ENCODE measurements around the gene CA6.
"Not testable (repeated sequence)": the region's sequence is repeated elsewhere in the genome, so short reads cannot be mapped to it uniquely, and the experiment has no call there.

The CA6 gene

DNA sequence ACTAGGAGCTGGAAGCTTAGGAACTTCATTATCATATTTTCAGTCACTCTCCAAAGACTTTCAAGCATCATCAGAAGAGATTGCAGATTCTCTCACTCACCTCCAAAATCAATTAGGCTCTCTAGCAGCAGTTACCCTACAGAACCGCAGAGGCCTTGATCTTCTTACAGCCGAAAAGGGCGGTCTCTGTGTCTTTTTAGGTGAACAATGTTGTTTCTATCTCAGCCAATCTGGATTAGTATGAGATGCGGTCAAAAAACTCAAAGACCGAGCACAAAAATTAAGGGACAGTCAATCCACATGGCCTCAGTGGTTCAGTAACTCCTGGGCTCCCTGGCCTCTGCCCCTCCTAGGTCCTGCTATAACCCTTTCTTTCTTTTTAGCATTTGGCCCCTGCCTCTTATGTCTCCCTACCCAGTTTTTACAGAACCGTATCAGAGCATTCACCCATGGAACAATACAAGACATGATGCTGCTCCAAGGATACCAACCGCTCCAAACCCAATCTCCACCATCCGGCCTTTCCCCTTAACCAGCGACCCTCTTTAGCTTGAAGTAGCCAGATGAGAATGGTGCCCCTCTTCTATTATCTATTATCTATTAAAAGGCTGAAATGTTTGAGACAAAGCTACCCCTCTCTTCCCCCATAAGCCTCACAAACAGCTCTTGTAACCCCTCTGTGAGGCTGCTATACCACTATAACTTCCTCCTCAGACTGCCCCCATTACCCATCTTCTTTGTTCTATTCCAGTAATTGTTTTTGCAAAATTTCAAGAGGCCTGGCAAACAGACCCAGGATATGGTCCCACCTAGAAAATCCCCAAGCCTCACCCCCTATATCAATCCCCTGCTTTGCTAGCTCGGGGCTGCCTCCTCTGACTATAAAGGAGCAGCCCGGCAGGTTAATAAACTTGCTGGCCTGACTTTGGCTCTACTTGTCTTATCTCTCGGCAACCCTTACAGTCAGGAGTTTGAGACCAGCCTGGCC, 18.7 kb upstream of the CA6 start:
- no peak for DNase-seq (ENCODE audit: low read depth in 2 of 2)

DNA sequence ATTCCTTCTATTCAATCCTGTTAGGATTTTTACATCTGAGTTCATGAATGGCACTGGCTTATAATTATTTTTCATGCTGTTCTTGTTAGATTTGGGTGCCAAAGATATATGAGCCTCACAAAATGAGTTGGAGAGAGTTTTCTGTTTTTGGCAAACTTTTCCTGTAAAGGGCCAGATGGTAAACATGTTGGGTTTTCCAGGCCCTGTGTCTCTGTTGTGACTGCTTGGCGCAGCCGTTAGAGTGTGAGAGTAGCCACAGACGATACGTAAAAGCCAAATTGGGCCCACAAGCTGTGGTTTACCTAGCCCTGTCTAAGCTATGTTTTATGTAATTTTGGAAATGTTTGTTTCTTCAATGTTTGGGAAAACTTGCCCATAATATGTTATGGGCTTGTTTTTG, 15.6 kb upstream of the CA6 start:
- no peak for DNase-seq (ENCODE audit: low read depth in 2 of 2)

DNA sequence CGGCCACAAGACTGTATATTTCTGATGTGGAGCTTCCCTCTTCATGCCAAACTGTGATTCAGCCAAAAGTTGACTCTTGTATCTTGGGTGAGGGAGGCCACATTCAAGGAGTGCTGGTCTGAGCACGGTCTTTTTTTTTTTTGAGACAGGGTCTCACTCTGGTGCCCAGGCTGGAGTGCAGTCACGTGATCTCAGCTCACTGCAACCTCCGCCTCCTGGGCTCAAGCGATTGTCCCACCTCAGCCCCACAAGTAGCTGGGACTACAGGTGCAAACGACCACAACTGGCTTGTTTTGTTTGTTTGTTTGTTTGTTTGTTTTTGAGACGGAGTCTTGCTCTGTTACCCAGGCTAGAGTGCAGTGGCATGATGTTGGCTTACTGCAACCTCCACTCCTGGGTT, 8.6 kb upstream of the CA6 start:
- DNase-seq (ENCODE audit: low read depth in 2 of 2) = not testable (repeated sequence)

DNA sequence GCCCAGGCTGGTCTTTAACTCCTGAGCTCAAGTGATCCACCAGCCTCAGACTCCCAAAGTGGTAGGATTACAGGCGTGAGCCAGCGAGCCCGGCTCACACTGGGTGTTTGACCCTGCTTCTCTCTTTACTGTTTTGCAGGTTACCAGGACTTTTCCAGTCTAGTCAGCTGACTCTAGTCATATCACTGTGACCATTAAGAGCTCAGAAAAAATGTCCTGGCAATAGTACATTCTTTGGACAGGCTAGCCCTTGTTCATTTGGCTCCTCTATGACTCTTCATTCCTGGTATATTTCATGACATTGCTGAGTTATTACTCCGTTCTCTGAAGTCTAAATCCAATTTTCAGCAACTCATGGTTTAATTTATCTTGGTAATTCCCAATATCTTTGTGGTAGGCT, 8.0 kb upstream of the CA6 start:
- no peak for DNase-seq (ENCODE audit: low read depth in 2 of 2)

DNA sequence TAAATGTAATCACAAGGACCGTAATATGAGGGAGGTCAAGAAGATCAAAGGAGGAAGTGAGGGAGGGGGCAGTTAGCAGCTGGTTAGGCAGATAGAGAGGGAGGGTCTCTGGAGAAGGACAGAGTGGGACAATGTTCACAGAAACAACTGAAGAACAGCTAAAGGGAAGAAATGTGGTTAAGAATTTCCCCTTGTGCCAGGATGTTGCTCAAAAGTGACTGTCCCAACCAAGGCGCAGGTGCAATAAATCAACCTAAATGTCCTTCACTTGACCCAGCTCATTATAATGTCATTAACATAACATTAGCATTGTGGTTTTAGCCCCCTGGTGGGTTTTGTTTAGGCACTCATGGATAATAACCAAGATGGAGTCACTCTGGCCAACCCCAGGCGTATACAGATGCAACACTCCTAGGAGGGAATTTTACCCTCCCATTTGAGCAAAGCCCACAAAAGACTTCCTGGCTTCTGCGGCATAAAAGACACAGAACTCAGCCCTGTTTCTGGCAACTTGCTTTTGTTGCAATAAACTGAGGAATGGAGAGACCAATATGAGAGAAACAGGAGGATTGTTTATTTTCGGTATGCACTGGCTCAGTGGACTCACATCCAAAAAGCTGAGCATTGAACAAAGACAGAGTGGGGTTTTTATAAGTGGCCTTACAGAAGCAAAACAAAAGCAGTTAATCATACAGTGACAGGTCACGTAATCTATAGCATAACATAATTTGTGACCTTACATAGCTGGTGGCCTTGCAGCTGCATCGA, 7.3 kb upstream of the CA6 start:
- DNase-seq (ENCODE audit: low read depth in 2 of 2) = no peak

DNA sequence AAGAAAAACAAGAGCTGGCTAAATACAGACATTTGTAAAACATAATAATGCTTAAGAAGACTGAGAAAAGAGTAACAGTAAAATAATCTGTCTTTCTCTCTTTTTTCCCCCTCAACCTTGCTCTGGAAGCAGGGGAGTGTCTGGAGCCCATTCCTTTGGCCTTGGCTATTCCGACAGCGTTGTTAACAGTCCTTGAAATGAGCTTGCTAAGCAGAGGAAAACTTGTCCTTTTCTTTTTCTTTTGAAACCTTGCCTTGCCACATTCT, 6.7 kb upstream of the CA6 start:
- DNase-seq (ENCODE audit: low read depth in 2 of 2) = no peak

DNA sequence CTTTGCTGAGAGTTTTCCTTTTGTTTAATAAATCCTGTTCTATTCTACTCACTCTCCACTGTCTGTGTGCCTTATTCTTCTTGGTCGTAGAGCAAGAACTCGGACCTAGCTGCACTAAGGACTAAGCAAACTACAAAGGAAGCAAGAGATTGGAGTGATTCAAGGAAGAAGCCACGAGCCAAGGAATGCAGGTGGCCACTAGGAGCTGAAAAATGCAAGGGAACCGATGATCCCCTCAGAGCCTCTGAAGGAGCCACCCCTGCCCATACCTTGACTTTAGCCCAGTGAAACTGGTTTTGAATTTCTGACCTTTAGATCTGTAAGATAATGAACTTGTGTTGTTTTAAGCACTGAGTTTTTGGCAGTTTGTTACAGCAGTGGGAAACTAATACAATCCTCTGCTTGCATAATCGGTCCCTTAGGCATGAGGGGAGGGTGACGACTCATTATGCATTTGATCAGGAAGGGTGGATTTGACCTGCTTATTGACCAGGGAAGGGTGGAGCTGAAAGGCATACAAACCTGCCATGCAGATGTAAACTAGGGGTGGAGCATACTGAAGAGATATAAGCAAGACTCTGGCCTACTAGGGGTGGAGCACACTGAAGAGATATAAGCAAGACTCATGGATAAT, 6.2 kb upstream of the CA6 start:
- DNase-seq (ENCODE audit: low read depth in 2 of 2) = no peak

DNA sequence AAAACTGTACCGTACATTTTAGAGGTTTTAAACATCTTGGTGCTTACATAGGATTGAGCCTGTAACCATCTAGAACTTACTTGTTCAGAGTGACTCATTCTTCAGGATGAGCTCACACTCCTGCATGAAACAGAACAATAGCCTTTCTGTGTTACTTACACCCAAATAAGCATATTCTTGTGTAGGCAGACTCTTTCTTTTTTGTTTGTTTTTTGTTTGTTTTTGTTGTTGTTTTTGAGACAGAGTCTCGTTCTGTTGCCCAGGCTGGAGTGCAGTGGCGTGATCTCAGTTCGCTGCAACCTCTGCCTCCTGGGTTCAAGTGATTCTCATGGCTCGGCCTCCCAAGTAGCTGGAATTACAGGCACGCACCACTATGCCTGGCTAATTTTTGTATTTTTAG, 3.8 kb upstream of the CA6 start:
- no peak for DNase-seq (ENCODE audit: low read depth in 2 of 2)

DNA sequence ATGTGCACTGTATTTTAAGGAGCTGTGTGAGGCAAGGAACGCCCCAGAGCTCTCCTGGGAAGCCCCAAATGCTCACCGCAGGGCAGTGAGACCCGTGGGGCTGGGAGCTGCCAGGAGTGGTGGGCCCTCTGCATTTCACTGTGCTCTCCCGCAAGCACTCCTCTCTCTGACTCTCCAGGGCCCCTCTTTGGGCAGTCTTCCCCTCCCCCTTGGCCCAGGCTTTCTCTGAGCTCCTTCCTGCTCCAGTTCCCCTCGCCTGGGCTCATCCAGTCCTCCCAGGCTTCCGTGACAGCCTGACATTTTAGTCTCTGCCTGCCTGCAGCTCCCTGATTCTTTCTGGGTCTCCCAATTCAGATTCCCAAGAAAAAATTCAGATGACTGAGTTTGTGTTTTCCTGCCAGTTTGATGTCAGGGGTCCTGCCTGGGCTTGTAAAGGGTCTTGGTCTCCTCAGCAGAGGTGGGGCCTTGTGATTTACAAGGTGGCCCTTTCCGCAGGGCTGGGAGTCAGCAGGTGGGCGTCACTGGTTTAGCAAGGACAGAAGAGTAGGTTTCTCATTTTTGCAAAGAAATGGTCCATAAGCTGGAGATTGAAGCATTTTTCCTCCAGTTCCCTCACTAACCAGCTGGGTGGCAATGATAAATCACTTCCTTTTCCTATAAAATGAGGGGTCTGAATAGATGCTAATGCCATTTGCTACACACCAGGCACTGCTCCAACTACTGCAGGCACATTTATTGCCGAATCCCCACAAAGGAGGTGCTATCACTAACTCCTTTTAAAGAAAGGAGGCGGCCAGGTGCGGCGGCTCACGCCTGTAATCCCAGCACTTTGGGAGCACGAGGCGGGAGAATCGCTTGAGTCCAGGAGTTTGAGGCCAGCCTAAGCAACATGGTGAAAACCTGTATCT, 1.9 kb upstream of the CA6 start:
- no peak for DNase-seq (ENCODE audit: low read depth in 2 of 2)

DNA sequence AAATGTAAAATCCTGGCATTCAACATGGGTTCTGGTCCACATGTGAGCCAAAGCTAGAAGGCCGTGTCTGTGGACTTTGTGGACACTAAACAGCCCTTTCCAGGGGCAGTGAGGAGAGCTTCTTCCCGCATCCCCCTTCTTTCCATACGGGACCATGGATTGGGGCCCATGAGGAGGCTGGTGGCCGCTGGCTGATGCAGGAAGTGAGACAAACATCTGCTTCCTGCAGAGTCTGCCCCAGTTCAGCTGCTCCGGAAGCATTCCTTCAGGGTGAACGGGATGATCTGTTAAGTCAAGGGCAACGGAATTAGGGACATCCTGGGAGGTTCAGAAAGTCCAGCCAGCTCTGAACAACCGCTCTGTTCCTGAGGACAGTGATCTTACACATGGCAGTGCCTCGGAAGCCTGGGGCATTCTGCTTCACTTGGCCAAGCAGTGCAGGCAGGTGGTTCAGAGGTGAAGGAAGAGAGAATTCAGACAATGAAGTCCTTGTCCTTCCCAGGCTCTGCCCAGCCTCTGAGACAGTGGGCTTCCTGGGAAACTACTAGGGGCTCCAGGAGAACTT, 1.5 kb downstream of the CA6 start:
- no peak for DNase-seq (ENCODE audit: low read depth in 2 of 2)

DNA sequence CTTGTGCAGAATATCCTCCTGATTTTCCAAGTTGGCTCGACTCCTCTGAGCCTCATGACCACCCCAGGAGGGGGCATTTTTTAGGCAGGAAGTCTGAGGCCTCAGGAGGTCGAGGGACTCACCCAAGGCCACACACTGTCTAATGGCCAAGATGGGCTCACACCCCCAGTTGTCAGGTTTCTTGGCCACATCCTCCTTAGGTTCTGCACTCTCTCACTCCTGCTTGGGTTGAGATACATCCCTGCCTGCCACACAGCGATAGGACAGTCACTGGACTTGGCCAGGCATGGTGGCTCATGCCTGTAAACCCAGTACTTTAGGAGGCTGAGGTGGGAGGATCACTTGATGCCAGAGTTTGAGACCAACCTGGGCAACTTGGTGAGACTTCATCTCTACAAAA, 4.6 kb downstream of the CA6 start:
- no peak for DNase-seq (ENCODE audit: low read depth in 2 of 2)

DNA sequence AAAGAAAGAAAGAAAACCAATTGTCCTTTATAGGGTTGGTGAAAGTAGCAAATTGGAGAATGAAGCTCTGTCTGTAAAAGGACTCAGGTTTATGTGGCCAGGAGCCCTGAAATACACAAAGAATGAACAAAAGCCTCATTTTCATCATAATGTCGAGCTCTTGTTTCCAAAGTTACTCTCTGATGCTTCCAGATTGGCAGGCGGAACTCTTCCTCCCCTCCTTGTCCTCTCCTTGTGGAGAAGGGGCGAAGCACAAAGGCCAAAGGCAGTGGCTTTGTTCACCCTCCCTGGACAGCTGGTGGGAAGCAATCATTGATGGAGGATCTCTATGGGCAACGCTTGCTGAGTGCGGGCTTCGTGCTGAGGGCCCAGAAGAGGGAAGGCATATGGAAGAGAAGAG, 5.6 kb downstream of the CA6 start:
- no peak for DNase-seq (ENCODE audit: low read depth in 2 of 2)

DNA sequence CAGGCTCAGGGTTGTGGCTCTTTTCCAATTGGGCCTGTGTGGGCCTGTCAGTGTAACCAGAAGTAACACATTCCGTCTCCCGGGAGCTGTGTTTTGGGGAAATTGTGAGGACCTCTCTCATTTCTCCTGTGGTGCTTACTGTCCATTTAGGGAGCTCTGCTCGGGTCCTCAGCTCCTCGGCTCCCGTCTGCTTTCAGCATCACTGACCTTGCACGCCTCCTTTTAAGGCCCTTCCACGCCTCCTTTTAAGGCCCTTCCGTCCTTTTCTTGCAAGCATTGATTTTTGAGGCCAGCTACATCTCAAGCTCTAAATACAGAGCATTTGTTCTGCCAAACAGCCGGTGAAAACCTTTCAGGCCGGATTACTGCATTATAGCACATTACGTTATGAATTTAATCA, 9.7 kb downstream of the CA6 start:
- DNase-seq (ENCODE audit: low read depth in 2 of 2) = no peak

DNA sequence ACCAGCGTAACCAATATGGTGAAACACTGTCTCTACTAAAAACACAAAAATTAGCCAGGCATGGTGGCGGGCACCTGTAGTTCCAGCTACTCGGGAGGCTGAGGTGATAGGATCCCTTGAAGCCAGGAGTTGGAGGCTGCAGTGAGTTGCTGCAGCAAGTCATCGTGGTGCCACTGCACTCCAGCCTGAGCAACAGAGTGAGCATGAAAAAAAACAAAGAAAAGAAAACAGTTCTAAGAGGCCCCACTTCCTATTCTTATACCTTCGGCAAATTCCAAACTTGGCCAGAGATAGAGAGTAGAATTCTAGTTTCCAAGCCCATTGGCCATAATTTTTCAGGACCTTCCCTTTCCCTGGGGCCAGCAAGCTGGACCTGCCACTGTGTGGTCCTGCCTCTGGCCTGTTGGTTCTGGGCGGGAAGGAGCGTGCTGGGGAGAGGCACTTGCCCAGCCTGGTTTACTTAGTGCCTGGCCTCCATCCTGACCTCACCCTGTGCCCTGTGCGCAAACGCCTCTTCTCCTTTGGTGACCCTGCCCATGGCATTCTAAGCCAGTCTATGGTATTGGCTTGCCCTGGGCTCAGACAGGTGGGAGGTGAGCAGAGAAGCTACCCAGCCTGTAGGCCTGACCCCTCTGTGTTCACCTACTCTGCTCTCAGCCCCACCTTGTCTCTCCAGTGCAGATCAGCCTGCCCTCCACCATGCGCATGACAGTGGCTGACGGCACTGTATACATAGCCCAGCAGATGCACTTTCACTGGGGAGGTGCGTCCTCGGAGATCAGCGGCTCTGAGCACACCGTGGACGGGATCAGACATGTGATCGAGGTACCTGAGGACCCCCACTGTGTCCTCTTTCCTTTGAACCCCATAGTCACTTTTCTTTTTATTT, 11.0 kb downstream of the CA6 start:
- no peak for DNase-seq (ENCODE audit: low read depth in 2 of 2)

DNA sequence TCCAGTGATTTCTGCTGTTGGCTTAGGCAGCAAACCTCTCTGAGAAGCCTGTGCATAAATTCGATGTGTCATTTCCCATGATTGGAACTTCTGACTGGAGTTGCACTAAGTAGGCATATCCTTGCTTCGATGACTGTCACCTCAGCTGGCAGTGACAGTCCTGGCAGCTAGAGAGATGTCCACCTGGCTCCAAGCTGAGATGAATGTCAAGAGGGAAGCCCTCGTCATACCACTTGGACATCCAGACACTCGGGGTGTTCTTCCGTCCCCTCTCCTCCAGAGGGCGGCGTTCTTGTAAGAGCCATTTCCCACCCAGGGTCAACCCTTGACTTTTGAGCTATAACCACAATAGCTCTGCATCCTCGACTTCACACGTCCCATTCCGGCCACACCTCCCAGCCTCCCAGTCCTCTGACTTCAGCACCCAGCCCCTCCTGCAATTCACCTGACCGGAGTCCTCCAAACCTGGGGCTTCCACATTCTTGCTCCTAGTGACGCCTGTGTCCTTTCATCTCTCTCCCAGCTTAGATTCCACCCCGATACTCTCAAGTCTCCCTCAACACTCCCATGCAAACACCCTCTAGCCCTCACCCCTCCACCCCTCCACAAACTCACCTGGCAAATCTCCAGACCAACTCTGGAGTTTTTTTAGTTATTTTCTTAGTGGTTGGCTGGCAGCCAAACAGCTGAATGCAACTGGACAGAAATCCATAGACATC, 17.3 kb downstream of the CA6 start:
- no peak for DNase-seq (ENCODE audit: low read depth in 2 of 2)

DNA sequence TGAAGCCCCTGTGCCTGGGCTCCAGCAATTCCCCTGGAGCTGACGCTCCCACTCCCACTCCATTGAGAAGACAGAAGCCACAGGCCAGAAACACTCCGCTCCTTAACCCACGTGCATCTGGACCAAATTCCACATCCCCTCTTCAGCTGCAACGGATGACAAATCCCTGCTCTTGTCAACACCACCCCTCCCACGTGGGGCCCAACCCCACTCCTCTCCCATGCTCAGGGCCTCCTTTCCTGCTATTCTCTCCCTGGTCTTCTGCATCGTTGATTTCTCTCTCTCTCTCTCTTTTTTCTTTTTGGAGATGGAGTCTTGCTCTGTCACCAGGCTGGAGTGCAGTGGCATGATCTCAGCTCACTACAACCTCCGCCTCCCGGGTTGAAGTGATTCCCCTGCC, 18.3 kb downstream of the CA6 start:
- DNase-seq (ENCODE audit: low read depth in 2 of 2) = no peak

DNA sequence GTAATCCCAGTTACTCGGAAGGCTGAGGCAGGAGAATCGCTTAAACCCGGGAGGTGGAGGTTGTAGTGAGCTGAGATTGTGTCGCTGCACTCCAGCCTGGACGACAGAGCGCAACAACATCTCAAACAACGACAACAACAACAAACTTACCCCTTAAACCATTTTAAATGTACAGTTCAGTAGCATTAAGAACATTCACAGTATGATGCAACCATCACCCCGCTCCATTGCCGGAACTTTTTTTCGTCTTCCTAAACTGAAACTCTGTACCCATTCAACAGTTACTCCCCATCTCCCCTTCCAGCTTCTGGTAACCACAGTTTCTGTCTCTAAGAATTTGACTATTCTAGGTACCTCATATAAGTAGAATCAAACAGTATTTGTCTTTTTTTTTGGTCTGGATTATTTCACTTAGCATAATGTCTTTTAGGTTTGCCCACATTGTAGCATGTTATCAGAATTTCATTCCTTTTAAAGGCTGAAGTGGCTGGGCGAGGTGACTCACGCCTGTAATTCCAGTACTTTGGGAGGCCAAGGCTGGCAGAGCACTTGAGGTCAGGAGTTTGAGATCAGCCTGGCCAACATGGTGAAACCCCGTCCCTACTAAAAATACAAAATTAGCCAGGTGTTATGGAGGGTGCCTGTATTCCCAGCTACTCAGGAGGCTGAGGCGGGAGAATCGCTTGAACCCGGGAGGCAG, 19.6 kb downstream of the CA6 start:
- no peak for DNase-seq (ENCODE audit: low read depth in 2 of 2)

DNA sequence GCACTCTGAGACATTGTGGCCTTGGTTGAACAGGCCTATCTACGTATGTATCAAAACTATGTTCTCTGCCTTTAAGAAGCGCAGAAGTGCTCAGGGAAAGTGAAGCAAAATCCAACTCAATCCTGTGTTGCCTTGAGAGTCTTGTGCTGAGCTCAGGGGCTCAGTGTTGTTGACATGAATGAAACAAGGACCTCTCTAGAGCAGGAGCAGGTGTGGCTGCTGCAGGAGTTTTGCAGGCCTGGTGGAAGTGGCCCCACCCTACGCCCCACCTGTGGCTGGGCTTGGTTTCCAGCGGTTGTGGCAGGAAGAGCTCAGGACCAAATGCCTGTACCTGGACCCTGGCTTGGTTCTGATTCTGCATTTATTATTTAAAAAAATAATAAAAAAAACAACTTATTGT, 20.9 kb downstream of the CA6 start:
- no peak for DNase-seq (ENCODE audit: low read depth in 2 of 2)

DNA sequence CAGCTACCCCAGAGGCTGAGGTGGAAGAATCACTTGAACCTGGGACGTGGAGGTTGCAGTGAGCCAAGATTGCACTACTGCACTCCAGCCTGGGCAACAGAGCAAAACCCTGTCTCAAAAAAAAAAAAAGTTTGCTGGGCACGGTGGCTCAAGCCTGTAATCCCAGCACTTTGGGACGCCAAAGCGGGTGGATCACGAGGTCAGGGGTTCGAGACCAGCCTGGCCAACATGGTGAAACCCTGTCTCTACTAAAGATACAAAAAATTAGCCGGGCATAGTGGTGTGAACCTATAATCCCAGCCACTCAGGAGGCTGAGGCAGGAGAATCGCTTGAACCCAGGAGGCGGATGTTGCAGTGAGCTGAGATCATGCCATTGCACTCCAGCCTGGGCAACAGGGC, 23.2 kb downstream of the CA6 start:
- not testable (repeated sequence) for DNase-seq (ENCODE audit: low read depth in 2 of 2)

All from activated CD8-positive, alpha-beta memory T cell treated with anti-CD3 and anti-CD28 coated beads for 4 hours (primary cell).